Uterus (tissue), 4 donors: ENCODE data around the gene ELOVL2. TPM values are rescaled to one million over a fixed set of nuclear protein-coding genes. Genes with fewer than 3 reads are reported as not detected.
"Not testable (repeated sequence)": the region's sequence is repeated elsewhere in the genome, so short reads cannot be mapped to it uniquely, and the experiment has no call there.

Experiments
- DNase-seq, 2 donors: peaks; one replicate each; pipeline ENCODE4 v3.0.0-alpha.2; 2019 to 2020
- H3K27ac ChIP-seq, 2 donors: fragments of 200-600 bp; sonication (generic); 1 replicate in 1 of 2; 2 replicates in 1 of 2; pipeline ENCODE4 v1.5.1; 2016 to 2018
- H3K27me3 ChIP-seq, 2 donors: fragments of 200-600 bp; sonication (generic); one replicate each; pipeline ENCODE4 v1.5.1; 2018 to 2019; ENCODE audit warnings: control low read depth in 1 of 2
- H3K36me3 ChIP-seq, 2 donors: fragments of 200-600 bp; sonication (generic); one replicate each; pipeline ENCODE4 v1.5.1; 2019; ENCODE audit warnings: control low read depth in 1 of 2
- H3K4me1 ChIP-seq, 2 donors: fragments of 200-600 bp; sonication (generic); one replicate each; pipeline ENCODE4 v1.5.1; 2018 to 2019; ENCODE audit warnings: control low read depth in 1 of 2
- H3K4me3 ChIP-seq, 2 donors: fragments of 200-600 bp; sonication (generic); 1 replicate in 1 of 2; 2 replicates in 1 of 2; pipeline ENCODE4 v1.5.1; 2018 to 2019; ENCODE audit warnings: mild to moderate bottlenecking in 1 of 2
- H3K9me3 ChIP-seq, 2 donors: fragments of 200-600 bp; sonication (generic); one replicate each; pipeline ENCODE4 v1.5.1; 2019; ENCODE audit warnings: control low read depth in 1 of 2
- POLR2A ChIP-seq, 2 donors: fragments of 450-650 bp; IDR thresholded peaks; one replicate each; pipeline ENCODE4 v1.6.1; 2016; ENCODE audit warnings: antibody characterized with exemption in 2 of 2, mild to moderate bottlenecking in 1 of 2, moderate library complexity in 1 of 2
- intact Hi-C: fragments of 100-400 bp; cut with DNase I; formaldehyde crosslinking; loops from one replicate; pipeline ENCODE4 v1.15.1; 2023; ENCODE audit warnings: low total_unique reads
- total RNA-seq, 4 donors: library from RNA; depleted of rRNA in 3 of 4; stranded (reverse); fragments of >200 nt in 3 of 4; gene quantifications; one replicate each; pipeline versions ENCODE4 v1.1.0 to v1.2.4, GENCODE V29; 2014 to 2023
- TF ChIP-seq, protein P1 (sequence below), 4 experiments: fragments of 200-600 bp in 2 of 4; fragments of 450-650 bp in 2 of 4; sonication (generic) in 2 of 4; IDR thresholded peaks; one replicate each; pipeline ENCODE4 v1.5.1; 2016 to 2019; ENCODE audit warnings: antibody characterized with exemption in 4 of 4, mild to moderate bottlenecking in 2 of 4, moderate library complexity in 1 of 4
- donor health status: DM: yes; HTN: yes; CAD: no.

ELOVL2 gene
- total RNA-seq, 4 donors from 2014 or later: 0.09 to 3.5 TPM; not detected in 2

DNA sequence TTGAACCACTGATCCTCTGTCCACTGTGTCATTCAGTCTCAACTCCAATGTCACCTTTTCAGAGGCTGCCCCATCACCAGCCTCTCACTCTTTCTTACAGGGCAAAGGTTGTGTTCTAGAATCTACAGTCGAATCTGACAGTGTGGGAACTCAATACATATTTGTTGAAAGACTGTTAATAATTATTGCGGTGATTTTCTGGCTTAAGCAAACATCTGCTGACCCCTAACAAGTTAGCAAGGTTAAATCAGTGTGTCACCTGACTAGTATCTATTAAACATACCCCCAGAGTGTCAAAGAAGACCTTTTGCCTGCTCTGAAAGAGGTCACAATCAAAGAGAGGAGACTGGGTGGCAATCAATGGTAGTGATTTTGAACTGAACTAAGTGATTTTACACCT is 41.9 kb downstream of the ELOVL2 start:
- Histone ChIP-seq H3K9me3 (no peaks in the 10 kb centered on the region), H3K36me3 (no peaks in the 10 kb centered on the region), H3K27ac (no peak overlapping the region), H3K4me3 (no peak overlapping the region), H3K27me3 (no peaks in the 10 kb centered on the region), H3K4me1 (no peaks in the 10 kb centered on the region)
- intact Hi-C loops: no loop called here
- DNase-seq: no peak
- TF ChIP-seq, protein P1, sequence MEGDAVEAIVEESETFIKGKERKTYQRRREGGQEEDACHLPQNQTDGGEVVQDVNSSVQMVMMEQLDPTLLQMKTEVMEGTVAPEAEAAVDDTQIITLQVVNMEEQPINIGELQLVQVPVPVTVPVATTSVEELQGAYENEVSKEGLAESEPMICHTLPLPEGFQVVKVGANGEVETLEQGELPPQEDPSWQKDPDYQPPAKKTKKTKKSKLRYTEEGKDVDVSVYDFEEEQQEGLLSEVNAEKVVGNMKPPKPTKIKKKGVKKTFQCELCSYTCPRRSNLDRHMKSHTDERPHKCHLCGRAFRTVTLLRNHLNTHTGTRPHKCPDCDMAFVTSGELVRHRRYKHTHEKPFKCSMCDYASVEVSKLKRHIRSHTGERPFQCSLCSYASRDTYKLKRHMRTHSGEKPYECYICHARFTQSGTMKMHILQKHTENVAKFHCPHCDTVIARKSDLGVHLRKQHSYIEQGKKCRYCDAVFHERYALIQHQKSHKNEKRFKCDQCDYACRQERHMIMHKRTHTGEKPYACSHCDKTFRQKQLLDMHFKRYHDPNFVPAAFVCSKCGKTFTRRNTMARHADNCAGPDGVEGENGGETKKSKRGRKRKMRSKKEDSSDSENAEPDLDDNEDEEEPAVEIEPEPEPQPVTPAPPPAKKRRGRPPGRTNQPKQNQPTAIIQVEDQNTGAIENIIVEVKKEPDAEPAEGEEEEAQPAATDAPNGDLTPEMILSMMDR (IDR thresholded peaks at IDR 0.05): no peak
- no peak for TF ChIP-seq POLR2A (IDR thresholded peaks at IDR 0.05)

DNA sequence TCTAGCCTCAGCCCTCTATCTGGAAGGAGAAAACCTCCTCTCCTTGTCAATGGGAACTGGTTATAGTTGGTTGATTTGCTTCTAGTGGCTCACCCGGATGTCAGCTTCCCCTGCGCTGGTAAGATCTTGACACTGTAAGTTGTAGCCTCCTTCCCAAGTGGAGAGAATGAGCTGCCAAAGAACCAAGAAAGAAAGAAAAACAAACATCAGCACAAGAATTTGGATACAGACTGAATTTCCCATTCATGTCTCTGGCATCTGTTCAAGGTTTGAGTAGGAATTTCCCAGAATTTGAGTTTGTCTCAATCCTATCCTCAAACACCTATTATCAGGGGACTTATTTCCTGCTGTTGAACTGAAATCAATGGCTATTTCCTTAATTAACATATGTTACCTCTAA is 44.1 kb downstream of the ELOVL2 start:
- intact Hi-C loops: no loop called here
- no peak overlapping the region for H3K27ac ChIP-seq
- no peak for DNase-seq
- H3K4me3 ChIP-seq: no peak overlapping the region
- no peaks in the 10 kb centered on the region for H3K36me3 ChIP-seq
- H3K27me3 ChIP-seq: no peaks in the 10 kb centered on the region
- H3K9me3 ChIP-seq: no peaks in the 10 kb centered on the region
- no peaks in the 10 kb centered on the region for H3K4me1 ChIP-seq
- TF ChIP-seq, protein P1 (IDR thresholded peaks at IDR 0.05): no peak

DNA sequence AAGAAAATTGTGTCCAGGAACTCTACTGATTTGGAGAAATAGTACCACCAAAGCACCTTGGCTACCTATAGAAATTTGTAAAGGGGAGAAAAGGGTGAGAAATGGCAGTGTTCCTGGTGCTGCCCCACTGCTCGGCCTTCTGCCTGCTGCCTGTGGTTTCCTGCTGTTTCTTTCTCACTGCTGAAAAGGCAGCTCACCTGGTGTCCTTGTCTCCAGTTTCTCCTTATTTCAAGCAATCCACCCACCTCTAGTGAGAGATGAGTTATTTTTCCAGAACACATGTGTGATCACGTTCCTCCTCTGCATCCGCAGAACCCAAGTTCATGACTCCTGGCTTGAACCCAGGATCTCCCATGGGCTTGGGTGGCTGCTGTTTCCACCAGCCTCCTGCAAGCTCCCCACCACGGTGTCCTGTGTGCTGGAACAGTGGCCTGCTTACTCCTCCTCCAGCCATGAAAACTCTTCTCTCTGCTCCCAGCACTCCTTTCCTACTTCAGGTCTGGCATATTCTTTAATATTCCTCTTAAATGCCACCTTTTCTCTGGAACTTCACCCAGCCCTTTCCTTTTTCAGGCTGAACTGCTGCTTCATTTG is 48.9 kb downstream of the ELOVL2 start:
- no peak overlapping the region for H3K4me3 ChIP-seq
- H3K9me3 ChIP-seq: no peaks in the 10 kb centered on the region
- H3K27ac ChIP-seq: no peak overlapping the region
- no peaks in the 10 kb centered on the region for H3K36me3 ChIP-seq
- DNase-seq: no peak
- H3K27me3 ChIP-seq: no peaks in the 10 kb centered on the region
- H3K4me1 ChIP-seq: no peaks in the 10 kb centered on the region
- no peak for TF ChIP-seq POLR2A (IDR thresholded peaks at IDR 0.05)
- TF ChIP-seq, protein P1 (IDR thresholded peaks at IDR 0.05): no peak
- intact Hi-C loops: no loop called here

DNA sequence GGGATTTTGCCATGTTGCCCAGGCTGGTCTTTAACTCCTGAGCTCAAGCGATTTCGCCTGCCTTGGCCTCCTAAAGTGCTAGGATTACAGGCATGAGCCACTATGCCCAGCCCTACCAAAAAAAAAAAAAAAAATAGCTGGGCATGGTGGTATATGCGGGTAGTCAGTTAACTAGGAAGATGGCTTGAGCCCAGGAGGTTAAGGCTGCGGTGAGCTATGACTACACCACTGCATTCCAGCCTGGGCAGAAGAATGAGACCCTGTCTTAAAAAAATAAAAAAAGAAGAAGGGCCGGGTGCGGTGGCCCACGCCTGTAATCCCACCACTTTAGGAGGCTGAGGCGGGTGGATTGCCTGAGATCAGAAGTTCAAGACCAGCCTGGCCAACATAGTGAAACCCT is 50.2 kb downstream of the ELOVL2 start:
- H3K36me3 ChIP-seq: no peaks in the 10 kb centered on the region
- no peak overlapping the region for H3K4me3 ChIP-seq
- intact Hi-C loops: no loop called here
- no peaks in the 10 kb centered on the region for H3K9me3 ChIP-seq
- DNase-seq: no peak
- H3K27me3 ChIP-seq: no peaks in the 10 kb centered on the region
- H3K27ac ChIP-seq: no peak overlapping the region
- H3K4me1 ChIP-seq: no peaks in the 10 kb centered on the region
- TF ChIP-seq POLR2A (IDR thresholded peaks at IDR 0.05): no peak
- TF ChIP-seq, protein P1 (IDR thresholded peaks at IDR 0.05): no peak

DNA sequence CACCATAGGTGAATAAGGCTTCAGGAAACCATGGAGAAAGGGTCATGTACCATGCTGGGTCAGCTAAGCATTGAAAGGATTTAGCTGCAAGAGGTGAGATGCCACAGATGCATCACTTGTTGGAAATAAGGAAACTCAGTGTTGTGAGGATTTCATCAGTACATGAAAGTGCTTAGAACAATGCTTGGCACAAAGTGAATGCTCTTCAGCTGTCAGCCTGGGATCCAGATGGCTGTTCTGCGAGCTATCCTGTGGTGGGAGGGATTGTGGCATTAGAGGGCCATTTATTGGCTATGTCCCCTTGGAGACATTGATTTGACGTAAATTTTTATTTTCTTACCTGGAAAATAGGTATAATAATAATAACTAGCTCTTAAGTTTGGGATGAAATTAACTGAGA is 53.0 kb downstream of the ELOVL2 start:
- no peaks in the 10 kb centered on the region for H3K27me3 ChIP-seq
- H3K36me3 ChIP-seq: no peaks in the 10 kb centered on the region
- TF ChIP-seq POLR2A (IDR thresholded peaks at IDR 0.05): no peak
- no peaks in the 10 kb centered on the region for H3K4me1 ChIP-seq
- H3K27ac ChIP-seq: no peak overlapping the region
- no peaks in the 10 kb centered on the region for H3K9me3 ChIP-seq
- intact Hi-C loops: no loop called here
- no peak for DNase-seq
- H3K4me3 ChIP-seq: no peak overlapping the region

DNA sequence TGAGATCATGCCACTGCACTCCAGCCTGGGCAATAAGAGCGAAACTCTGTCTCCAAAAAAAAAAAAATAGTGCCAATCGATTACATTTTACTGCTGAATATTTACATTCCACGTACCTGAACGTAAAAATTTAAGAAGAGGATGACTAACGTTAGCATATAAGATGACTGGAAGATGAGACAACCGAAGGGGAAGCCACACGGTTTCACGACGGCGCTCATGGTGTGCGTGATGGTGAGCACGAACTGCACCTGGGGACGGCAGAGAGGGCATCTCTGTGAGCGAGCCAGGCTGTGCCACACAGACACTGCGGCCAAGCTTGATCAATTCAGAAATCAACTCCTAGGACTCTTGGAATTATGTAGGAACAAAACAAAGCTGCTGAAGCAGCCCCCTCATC is 54.5 kb downstream of the ELOVL2 start:
- no peak for TF ChIP-seq POLR2A (IDR thresholded peaks at IDR 0.05)
- TF ChIP-seq, protein P1 (IDR thresholded peaks at IDR 0.05): no peak
- intact Hi-C loops: no loop called here
- H3K27me3 ChIP-seq: no peaks in the 10 kb centered on the region
- H3K4me3 ChIP-seq: no peak overlapping the region
- no peaks in the 10 kb centered on the region for H3K9me3 ChIP-seq
- H3K4me1 ChIP-seq: no peaks in the 10 kb centered on the region
- no peaks in the 10 kb centered on the region for H3K36me3 ChIP-seq
- no peak overlapping the region for H3K27ac ChIP-seq
- no peak for DNase-seq

DNA sequence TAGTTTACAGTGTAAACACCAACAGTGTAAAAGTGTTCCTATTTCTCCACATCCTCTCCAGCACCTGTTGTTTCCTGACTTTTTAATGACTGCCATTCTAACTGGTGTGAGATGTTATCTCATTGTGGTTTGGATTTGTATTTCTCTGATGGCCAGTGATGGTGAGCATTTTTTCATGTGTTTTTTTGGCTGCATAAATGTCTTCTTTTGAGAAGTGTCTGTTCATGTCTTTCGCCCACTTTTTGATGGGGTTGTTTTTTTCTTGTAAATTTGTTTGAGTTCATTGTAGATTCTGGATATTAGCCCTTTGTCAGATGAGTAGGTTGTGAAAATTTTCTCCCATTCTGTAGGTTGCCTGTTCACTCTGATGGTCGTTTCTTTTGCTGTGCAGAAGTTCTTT is 59.1 kb downstream of the ELOVL2 start:
- H3K27me3 ChIP-seq, intact Hi-C loops, H3K4me1 ChIP-seq, H3K9me3 ChIP-seq, DNase-seq, H3K4me3 ChIP-seq, H3K36me3 ChIP-seq, H3K27ac ChIP-seq: not testable (repeated sequence)
